Astrocyte (in vitro differentiated cells and primary cell): ENCODE data around the gene CAPN7. TPM values are rescaled to one million over a fixed set of nuclear protein-coding genes. Genes with fewer than 3 reads are reported as not detected.

Experiments
- DNase-seq: peaks from one replicate; pipeline ENCODE4 v3.0.0-alpha.2; 2010; ENCODE audit warnings: low read depth
- FAIRE-seq: peaks from 2 replicates; lab custom pipeline; 2011; peaks lifted over from hg19 to GRCh38; lab: Jason Lieb, UNC
- H2AFZ ChIP-seq: 2 replicates; pipeline ENCODE4 v1.6.0; 2012; ENCODE audit warnings: low read depth, low read length, inconsistent platforms
- H3K27ac ChIP-seq: 2 replicates; pipeline ENCODE4 v1.5.1; 2011; ENCODE audit warnings: low read depth, low read length, inconsistent platforms
- H3K27me3 ChIP-seq: 2 replicates; pipeline ENCODE4 v1.6.0; 2011; ENCODE audit warnings: low read length, inconsistent platforms; ENCODE audit not compliant: insufficient read depth
- H3K36me3 ChIP-seq: 2 replicates; pipeline ENCODE4 v1.5.1; 2011; ENCODE audit warnings: low read length, inconsistent platforms; ENCODE audit not compliant: insufficient read depth
- H3K4me1 ChIP-seq: 2 replicates; pipeline ENCODE4 v1.5.1; 2011; ENCODE audit warnings: low read length, inconsistent platforms; ENCODE audit not compliant: insufficient read depth
- H3K4me2 ChIP-seq: 2 replicates; pipeline ENCODE4 v1.6.0; 2012; ENCODE audit warnings: low read length, inconsistent platforms
- H3K4me3 ChIP-seq: 2 replicates; pipeline ENCODE4 v1.5.1; 2011; ENCODE audit warnings: low read depth, mild to moderate bottlenecking, low read length, inconsistent platforms; ENCODE audit not compliant: insufficient read depth
- H3K79me2 ChIP-seq: 2 replicates; pipeline ENCODE4 v1.6.0; 2012; ENCODE audit warnings: mild to moderate bottlenecking, low read length, inconsistent platforms; ENCODE audit not compliant: insufficient read depth
- H3K9ac ChIP-seq: 2 replicates; pipeline ENCODE4 v1.6.0; 2012; ENCODE audit warnings: mild to moderate bottlenecking, low read length, inconsistent platforms
- H3K9me3 ChIP-seq: 2 replicates; pipeline ENCODE4 v1.5.1; 2012; ENCODE audit warnings: low read depth, mild to moderate bottlenecking, low read length, inconsistent platforms; ENCODE audit not compliant: insufficient read depth
- H4K20me1 ChIP-seq: 2 replicates; pipeline ENCODE4 v1.6.0; 2012; ENCODE audit warnings: low read length, inconsistent platforms; ENCODE audit not compliant: insufficient read depth
- H3K27ac Mint-ChIP-seq: one replicate; pipeline ENCODE4 v1.8.0; 2021; ENCODE audit warnings: mild to moderate bottlenecking, mixed read lengths; ENCODE audit not compliant: unreplicated experiment
- H3K27me3 Mint-ChIP-seq: one replicate; pipeline ENCODE4 v1.8.0; 2021; ENCODE audit warnings: low read depth, mixed read lengths; ENCODE audit not compliant: unreplicated experiment
- H3K36me3 Mint-ChIP-seq: one replicate; pipeline ENCODE4 v1.8.0; 2021; ENCODE audit warnings: low read depth, mixed read lengths; ENCODE audit not compliant: unreplicated experiment
- H3K4me1 Mint-ChIP-seq: one replicate; pipeline ENCODE4 v1.8.0; 2021; ENCODE audit warnings: low read depth, mixed read lengths; ENCODE audit not compliant: unreplicated experiment
- H3K4me3 Mint-ChIP-seq: one replicate; pipeline ENCODE4 v1.8.0; 2021; ENCODE audit warnings: mild to moderate bottlenecking, moderate library complexity, mixed read lengths; ENCODE audit not compliant: unreplicated experiment
- H3K9me3 Mint-ChIP-seq: one replicate; pipeline ENCODE4 v1.8.0; 2021; ENCODE audit warnings: mild to moderate bottlenecking, mixed read lengths; ENCODE audit not compliant: unreplicated experiment
- CTCF ChIP-seq: IDR thresholded peaks from 2 replicates; pipeline ENCODE4 v1.5.1; 2011; ENCODE audit warnings: low read depth, mild to moderate bottlenecking, inconsistent platforms, low read length, moderate library complexity; ENCODE audit not compliant: insufficient read depth
- EZH2 ChIP-seq: IDR thresholded peaks from 2 replicates; pipeline ENCODE4 v1.6.1; 2012; ENCODE audit warnings: mild to moderate bottlenecking, low read length, inconsistent platforms; ENCODE audit not compliant: insufficient read depth
- total RNA-seq: library from RNA; stranded (reverse); gene quantifications from 2 replicates; pipeline ENCODE4 v1.2.1, GENCODE V29; 2021

CAPN7 gene
- total RNA-seq, 1 donor from 2014 or later = 36.8 TPM

- H3K27me3 Mint-ChIP-seq = no peaks in the 10 kb centered on the region
- TF ChIP-seq CTCF (no peak), EZH2 (no peak)
- H3K4me3 Mint-ChIP-seq = no peak overlapping the region
- Histone ChIP-seq H3K9me3 (no peaks in the 10 kb centered on the region), H3K79me2 (peaks cover 44% of the 10 kb centered on the region), H3K4me2 (no peak overlapping the region), H3K4me3 (no peak overlapping the region), H2AFZ (no peak overlapping the region), H3K9ac (no peak overlapping the region), H3K27me3 (no peaks in the 10 kb centered on the region), H3K36me3 (peaks cover 26% of the 10 kb centered on the region), H4K20me1 (peaks cover 38% of the 10 kb centered on the region), H3K27ac (no peak overlapping the region), H3K4me1 (peaks cover 5% of the 10 kb centered on the region)
- H3K36me3 Mint-ChIP-seq = peaks cover 7% of the 10 kb centered on the region
- FAIRE-seq = no peak
- no peaks in the 10 kb centered on the region for H3K4me1 Mint-ChIP-seq
- DNase-seq = no peak
- no peak overlapping the region for H3K27ac Mint-ChIP-seq
- no peaks in the 10 kb centered on the region for H3K9me3 Mint-ChIP-seq
These were observed 5.9 kb downstream of the CAPN7 start for GRCh38 chr3:15211937-15212336.

GRCh38 chr3:15214758-15215157 is 8.7 kb downstream of the CAPN7 start:
- Histone ChIP-seq H3K4me3 (no peak overlapping the region), H4K20me1 (peaks cover 24% of the 10 kb centered on the region), H3K27ac (no peak overlapping the region), H3K27me3 (no peaks in the 10 kb centered on the region), H2AFZ (no peak overlapping the region), H3K4me2 (no peak overlapping the region), H3K9me3 (no peaks in the 10 kb centered on the region), H3K36me3 (peaks cover 51% of the 10 kb centered on the region), H3K79me2 (peaks cover 16% of the 10 kb centered on the region), H3K4me1 (no peaks in the 10 kb centered on the region), H3K9ac (no peak overlapping the region)
- Mint-ChIP-seq H3K27ac (no peak overlapping the region), H3K27me3 (no peaks in the 10 kb centered on the region), H3K36me3 (peaks cover 12% of the 10 kb centered on the region), H3K4me1 (no peaks in the 10 kb centered on the region), H3K4me3 (no peak overlapping the region), H3K9me3 (no peaks in the 10 kb centered on the region)
- FAIRE-seq (no peak), DNase-seq (no peak)
- TF ChIP-seq EZH2 = no peak
- TF ChIP-seq CTCF = no peak

- no peak for FAIRE-seq
These were observed 9.9 kb downstream of the CAPN7 start for GRCh38 chr3:15215996-15216395.

More at GRCh38 chr3:15215996-15216395, 9.9 kb downstream of the CAPN7 start:
- Mint-ChIP-seq H3K4me3 (no peak overlapping the region), H3K36me3 (peaks cover 14% of the 10 kb centered on the region), H3K27ac (no peak overlapping the region), H3K9me3 (no peaks in the 10 kb centered on the region), H3K4me1 (no peaks in the 10 kb centered on the region), H3K27me3 (no peaks in the 10 kb centered on the region)
- no peaks in the 10 kb centered on the region for H3K27me3 ChIP-seq
- H3K4me3 ChIP-seq = no peak overlapping the region
- TF ChIP-seq CTCF (no peak), EZH2 (no peak)
- H3K27ac ChIP-seq = no peak overlapping the region
- no peak overlapping the region for H3K4me2 ChIP-seq
- no peak for DNase-seq
- H3K79me2 ChIP-seq = peaks cover 4% of the 10 kb centered on the region
- peaks cover 21% of the 10 kb centered on the region for H4K20me1 ChIP-seq
- H3K9ac ChIP-seq = no peak overlapping the region
- no peaks in the 10 kb centered on the region for H3K4me1 ChIP-seq
- H3K36me3 ChIP-seq = peaks cover 55% of the 10 kb centered on the region
- no peak overlapping the region for H2AFZ ChIP-seq
- H3K9me3 ChIP-seq = no peaks in the 10 kb centered on the region
